ENCODE results near the gene VPS8.
"Not testable (repeated sequence)": the region's sequence is repeated elsewhere in the genome, so short reads cannot be mapped to it uniquely, and the experiment has no call there.

The VPS8 gene

GRCh38 chr3:184944241-184944640 lies 132.3 kb downstream of the VPS8 start:
- no peak for DNase-seq (ENCODE audit: low spot score)
- TF ChIP-seq CTCF (IDR thresholded peaks at IDR 0.05; ENCODE audit: extremely low read depth, missing control alignments), result no peak

GRCh38 chr3:184945886-184946625 lies 134.1 kb downstream of the VPS8 start:
- DNase-seq (ENCODE audit: low spot score), result no peak
- TF ChIP-seq CTCF (IDR thresholded peaks at IDR 0.05; ENCODE audit: extremely low read depth, missing control alignments), result no peak

- no peak for DNase-seq (ENCODE audit: low spot score)
- no peak for TF ChIP-seq CTCF (IDR thresholded peaks at IDR 0.05; ENCODE audit: extremely low read depth, missing control alignments)
Observed at GRCh38 chr3:184946917-184947316, 135.0 kb downstream of the VPS8 start.

- no peak for DNase-seq (ENCODE audit: low spot score)
- no peak for TF ChIP-seq CTCF (IDR thresholded peaks at IDR 0.05; ENCODE audit: extremely low read depth, missing control alignments)
Observed at GRCh38 chr3:184949251-184949965, 137.4 kb downstream of the VPS8 start.

GRCh38 chr3:184950816-184951215 lies 138.8 kb downstream of the VPS8 start:
- DNase-seq (ENCODE audit: low spot score), result not testable (repeated sequence)

- no peak for TF ChIP-seq CTCF (IDR thresholded peaks at IDR 0.05; ENCODE audit: extremely low read depth, missing control alignments)
Observed at GRCh38 chr3:184952671-184953070, 140.7 kb downstream of the VPS8 start.

GRCh38 chr3:184953401-184953800 lies 141.4 kb downstream of the VPS8 start:
- TF ChIP-seq CTCF (IDR thresholded peaks at IDR 0.05; ENCODE audit: extremely low read depth, missing control alignments), result no peak
- DNase-seq (ENCODE audit: low spot score), result no peak

More at GRCh38 chr3:184952671-184953070, 140.7 kb downstream of the VPS8 start:
- no peak for DNase-seq (ENCODE audit: low spot score)
